ENCODE measurements around the gene LRRC45.

LRRC45 gene

DNA sequence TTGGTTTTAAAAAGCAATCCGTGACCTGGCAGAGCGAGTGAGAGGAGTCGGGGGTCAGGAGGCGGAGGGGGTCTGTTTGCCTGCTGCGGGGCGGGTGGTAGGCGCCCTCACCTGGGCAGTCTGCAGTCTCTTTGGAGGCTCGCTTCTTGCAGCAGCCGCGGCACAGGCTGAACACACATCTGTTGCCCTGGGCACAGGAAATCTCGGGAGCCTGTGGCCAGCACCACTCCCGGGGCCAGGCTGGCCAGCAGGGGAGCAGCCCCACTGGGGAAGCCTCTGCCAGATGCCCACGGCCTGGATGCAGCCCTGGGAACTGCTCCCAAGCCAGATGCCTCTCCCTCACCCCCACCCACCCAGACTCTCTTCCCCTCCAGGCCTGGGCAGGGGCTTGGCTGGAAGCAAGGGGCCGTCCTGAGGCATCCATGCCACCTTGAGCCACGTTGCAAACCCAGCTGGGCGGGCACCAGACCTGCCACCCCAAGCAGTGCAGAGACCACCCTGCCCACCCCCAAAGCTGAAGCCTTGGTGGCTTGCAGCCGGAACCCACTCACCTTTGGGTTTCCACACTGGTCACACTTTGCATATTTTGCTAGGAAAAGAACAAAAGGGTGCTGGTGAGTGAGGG lies 35.2 kb downstream of the LRRC45 start:
- H3K4me3 ChIP-seq (ENCODE audit: low read depth, low read length): no peak overlapping the region
- ChIA-PET CTCF (no interaction called here), POLR2A (interaction anchor here (0.7 to 14.2 kb wide), 7 partner anchors 18 to 45 kb away, joined by 3 to 96 read pairs (median 15); partner anchors contain the start of genes DCXR and RAC3)

GRCh38 chr17:82058855-82059249 lies 35.7 kb downstream of the LRRC45 start:
- Histone ChIP-seq H3K4me1 (ENCODE audit: control insufficient read depth, insufficient read depth, low read length) (no peaks in the 10 kb centered on the region), H3K36me3 (ENCODE audit: control insufficient read depth in 2 of 2, insufficient read depth in 1 of 2, low read length in 2 of 2) (peaks cover 3 to 99% of the 10 kb centered on the region in 2 experiments; a peak in 2 of 3 replicates), H3K9me3 (ENCODE audit: control insufficient read depth, insufficient read depth, low read depth, low read length) (no peaks in the 10 kb centered on the region), H3K27ac (ENCODE audit: extremely low read depth, low read depth, low read length) (peak overlapping the region; percentile 47; the same call in 1 of the 2 replicates), H3K4me3 (ENCODE audit: low read depth, low read length) (no peak overlapping the region)
- CTCF ChIA-PET: no interaction called here
- TF ChIP-seq, protein P1, sequence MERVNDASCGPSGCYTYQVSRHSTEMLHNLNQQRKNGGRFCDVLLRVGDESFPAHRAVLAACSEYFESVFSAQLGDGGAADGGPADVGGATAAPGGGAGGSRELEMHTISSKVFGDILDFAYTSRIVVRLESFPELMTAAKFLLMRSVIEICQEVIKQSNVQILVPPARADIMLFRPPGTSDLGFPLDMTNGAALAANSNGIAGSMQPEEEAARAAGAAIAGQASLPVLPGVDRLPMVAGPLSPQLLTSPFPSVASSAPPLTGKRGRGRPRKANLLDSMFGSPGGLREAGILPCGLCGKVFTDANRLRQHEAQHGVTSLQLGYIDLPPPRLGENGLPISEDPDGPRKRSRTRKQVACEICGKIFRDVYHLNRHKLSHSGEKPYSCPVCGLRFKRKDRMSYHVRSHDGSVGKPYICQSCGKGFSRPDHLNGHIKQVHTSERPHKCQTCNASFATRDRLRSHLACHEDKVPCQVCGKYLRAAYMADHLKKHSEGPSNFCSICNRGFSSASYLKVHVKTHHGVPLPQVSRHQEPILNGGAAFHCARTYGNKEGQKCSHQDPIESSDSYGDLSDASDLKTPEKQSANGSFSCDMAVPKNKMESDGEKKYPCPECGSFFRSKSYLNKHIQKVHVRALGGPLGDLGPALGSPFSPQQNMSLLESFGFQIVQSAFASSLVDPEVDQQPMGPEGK (tag by site-specific recombination; IDR thresholded peaks at IDR 0.05): 0 out of 2 replicates have a peak, but pooled peaks have one; percentile 15
- TF ChIP-seq GLIS2 (tag by site-specific recombination; IDR thresholded peaks at IDR 0.05) (peak; percentile 20; the same call in 1 of the 2 replicates), HOXD13 (CRISPR knock-in tag; IDR thresholded peaks at IDR 0.05; ENCODE audit: borderline replicate concordance) (no peak)
- POLR2A ChIA-PET: interaction anchor here (0.7 to 14.2 kb wide), 7 partner anchors 15 to 45 kb away, joined by 3 to 96 read pairs (median 5); partner anchors contain the start of genes DCXR and RAC3

More for the DNA sequence above, 35.2 kb downstream of the LRRC45 start:
- no peaks in the 10 kb centered on the region for H3K9me3 ChIP-seq (ENCODE audit: control insufficient read depth, insufficient read depth, low read depth, low read length)
- peaks cover 3 to 99% of the 10 kb centered on the region in 2 experiments; a peak in 2 of 3 replicates for H3K36me3 ChIP-seq (ENCODE audit: control insufficient read depth in 2 of 2, insufficient read depth in 1 of 2, low read length in 2 of 2)
- TF ChIP-seq ZNF24 (tag by site-specific recombination; IDR thresholded peaks at IDR 0.05) (no peak), KLF8 (tag by site-specific recombination; IDR thresholded peaks at IDR 0.05) (no peak), PBX3 (CRISPR knock-in tag; IDR thresholded peaks at IDR 0.05) (0 out of 2 replicates have a peak, but pooled peaks have one; percentile 6)
- TF ChIP-seq, protein P2, sequence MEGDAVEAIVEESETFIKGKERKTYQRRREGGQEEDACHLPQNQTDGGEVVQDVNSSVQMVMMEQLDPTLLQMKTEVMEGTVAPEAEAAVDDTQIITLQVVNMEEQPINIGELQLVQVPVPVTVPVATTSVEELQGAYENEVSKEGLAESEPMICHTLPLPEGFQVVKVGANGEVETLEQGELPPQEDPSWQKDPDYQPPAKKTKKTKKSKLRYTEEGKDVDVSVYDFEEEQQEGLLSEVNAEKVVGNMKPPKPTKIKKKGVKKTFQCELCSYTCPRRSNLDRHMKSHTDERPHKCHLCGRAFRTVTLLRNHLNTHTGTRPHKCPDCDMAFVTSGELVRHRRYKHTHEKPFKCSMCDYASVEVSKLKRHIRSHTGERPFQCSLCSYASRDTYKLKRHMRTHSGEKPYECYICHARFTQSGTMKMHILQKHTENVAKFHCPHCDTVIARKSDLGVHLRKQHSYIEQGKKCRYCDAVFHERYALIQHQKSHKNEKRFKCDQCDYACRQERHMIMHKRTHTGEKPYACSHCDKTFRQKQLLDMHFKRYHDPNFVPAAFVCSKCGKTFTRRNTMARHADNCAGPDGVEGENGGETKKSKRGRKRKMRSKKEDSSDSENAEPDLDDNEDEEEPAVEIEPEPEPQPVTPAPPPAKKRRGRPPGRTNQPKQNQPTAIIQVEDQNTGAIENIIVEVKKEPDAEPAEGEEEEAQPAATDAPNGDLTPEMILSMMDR (tag by site-specific recombination; IDR thresholded peaks at IDR 0.05): peak; percentile 62
- no peaks in the 10 kb centered on the region for H3K4me1 ChIP-seq (ENCODE audit: control insufficient read depth, insufficient read depth, low read length)
- peak overlapping the region; percentile 25; the same call in 1 of the 2 replicates for H3K27ac ChIP-seq (ENCODE audit: extremely low read depth, low read depth, low read length)

DNA sequence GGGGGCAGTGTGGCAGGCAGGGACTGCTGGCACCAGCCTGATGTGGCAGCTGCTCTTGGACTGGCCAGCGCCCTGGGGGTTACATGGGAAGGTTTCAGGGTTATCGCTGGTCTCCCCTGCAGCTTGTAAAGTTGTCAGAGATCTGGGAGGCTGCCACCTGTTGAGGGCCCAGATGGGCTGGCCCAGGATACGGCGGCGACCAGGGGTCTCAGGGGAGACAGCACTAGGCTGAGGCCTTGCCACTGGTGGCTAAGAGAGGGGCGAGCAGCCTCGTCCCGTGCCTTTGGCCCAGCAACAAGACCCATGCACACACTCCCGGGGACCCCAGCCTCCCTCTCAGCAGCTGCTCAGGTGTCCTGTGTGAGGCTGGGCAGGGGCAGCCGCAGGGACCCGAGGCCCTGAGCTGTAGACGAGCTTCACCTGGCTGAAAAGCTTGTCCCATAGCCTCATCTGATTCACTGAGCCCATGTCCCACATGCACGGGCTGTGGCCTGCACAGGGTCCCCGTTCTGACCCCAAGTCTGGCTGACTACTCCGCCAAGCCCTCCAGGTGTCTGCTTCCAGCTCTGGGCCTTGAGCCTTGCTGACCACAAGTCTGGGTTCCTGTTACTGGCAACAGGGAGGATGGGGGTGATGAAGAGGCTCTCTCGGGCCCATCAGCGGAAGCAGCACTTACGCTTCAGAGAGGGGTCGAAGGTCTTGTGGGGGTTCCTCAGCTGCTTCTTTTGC lies 36.3 kb downstream of the LRRC45 start:
- Histone ChIP-seq H3K27ac (ENCODE audit: extremely low read depth, low read depth, low read length) (peak overlapping the region; percentile 47), H3K4me3 (ENCODE audit: low read depth, low read length) (no peak overlapping the region), H3K36me3 (ENCODE audit: control insufficient read depth in 2 of 2, insufficient read depth in 1 of 2, low read length in 2 of 2) (peaks cover 3 to 99% of the 10 kb centered on the region in 2 experiments; a peak in 2 of 3 replicates), H3K4me1 (ENCODE audit: control insufficient read depth, insufficient read depth, low read length) (0 out of 2 replicates have a peak, but pooled peaks cover 5% of the 10 kb centered on the region), H3K9me3 (ENCODE audit: control insufficient read depth, insufficient read depth, low read depth, low read length) (no peaks in the 10 kb centered on the region)
- ChIA-PET CTCF (interaction anchor here (0.6 kb wide), 1 partner anchor 39 kb away, joined by 3 read pairs; no protein-coding TSS in a partner anchor), POLR2A (interaction anchor here (0.8 to 14.2 kb wide), 11 partner anchors 9 to 32 kb away, joined by 3 to 96 read pairs (median 4); partner anchors contain the start of genes DCXR and RAC3)
- 0 out of 2 replicates have a peak, but pooled peaks have one; percentile 38 for TF ChIP-seq PBX3 (CRISPR knock-in tag; IDR thresholded peaks at IDR 0.05)
- no peak for TF ChIP-seq ZNF768 (tag by site-specific recombination; IDR thresholded peaks at IDR 0.05)
- no peak for TF ChIP-seq HIC1 (tag by site-specific recombination; IDR thresholded peaks at IDR 0.05)
- no peak for TF ChIP-seq FEZF1 (tag by site-specific recombination; IDR thresholded peaks at IDR 0.05)
- no peak for TF ChIP-seq REPIN1 (tag by site-specific recombination; IDR thresholded peaks at IDR 0.05; ENCODE audit: low read depth)
- no peak for TF ChIP-seq GLIS1 (tag by site-specific recombination; IDR thresholded peaks at IDR 0.05)
- TF ChIP-seq, protein P3, sequence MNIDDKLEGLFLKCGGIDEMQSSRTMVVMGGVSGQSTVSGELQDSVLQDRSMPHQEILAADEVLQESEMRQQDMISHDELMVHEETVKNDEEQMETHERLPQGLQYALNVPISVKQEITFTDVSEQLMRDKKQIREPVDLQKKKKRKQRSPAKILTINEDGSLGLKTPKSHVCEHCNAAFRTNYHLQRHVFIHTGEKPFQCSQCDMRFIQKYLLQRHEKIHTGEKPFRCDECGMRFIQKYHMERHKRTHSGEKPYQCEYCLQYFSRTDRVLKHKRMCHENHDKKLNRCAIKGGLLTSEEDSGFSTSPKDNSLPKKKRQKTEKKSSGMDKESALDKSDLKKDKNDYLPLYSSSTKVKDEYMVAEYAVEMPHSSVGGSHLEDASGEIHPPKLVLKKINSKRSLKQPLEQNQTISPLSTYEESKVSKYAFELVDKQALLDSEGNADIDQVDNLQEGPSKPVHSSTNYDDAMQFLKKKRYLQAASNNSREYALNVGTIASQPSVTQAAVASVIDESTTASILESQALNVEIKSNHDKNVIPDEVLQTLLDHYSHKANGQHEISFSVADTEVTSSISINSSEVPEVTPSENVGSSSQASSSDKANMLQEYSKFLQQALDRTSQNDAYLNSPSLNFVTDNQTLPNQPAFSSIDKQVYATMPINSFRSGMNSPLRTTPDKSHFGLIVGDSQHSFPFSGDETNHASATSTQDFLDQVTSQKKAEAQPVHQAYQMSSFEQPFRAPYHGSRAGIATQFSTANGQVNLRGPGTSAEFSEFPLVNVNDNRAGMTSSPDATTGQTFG (tag by site-specific recombination; IDR thresholded peaks at IDR 0.05; ENCODE audit: borderline replicate concordance): no peak
- no peak for TF ChIP-seq IKZF3 (tag by site-specific recombination; IDR thresholded peaks at IDR 0.05)

Measured in HEK293 (cell line).